ENCODE data around the gene AGMO.

Gene AGMO

DNA sequence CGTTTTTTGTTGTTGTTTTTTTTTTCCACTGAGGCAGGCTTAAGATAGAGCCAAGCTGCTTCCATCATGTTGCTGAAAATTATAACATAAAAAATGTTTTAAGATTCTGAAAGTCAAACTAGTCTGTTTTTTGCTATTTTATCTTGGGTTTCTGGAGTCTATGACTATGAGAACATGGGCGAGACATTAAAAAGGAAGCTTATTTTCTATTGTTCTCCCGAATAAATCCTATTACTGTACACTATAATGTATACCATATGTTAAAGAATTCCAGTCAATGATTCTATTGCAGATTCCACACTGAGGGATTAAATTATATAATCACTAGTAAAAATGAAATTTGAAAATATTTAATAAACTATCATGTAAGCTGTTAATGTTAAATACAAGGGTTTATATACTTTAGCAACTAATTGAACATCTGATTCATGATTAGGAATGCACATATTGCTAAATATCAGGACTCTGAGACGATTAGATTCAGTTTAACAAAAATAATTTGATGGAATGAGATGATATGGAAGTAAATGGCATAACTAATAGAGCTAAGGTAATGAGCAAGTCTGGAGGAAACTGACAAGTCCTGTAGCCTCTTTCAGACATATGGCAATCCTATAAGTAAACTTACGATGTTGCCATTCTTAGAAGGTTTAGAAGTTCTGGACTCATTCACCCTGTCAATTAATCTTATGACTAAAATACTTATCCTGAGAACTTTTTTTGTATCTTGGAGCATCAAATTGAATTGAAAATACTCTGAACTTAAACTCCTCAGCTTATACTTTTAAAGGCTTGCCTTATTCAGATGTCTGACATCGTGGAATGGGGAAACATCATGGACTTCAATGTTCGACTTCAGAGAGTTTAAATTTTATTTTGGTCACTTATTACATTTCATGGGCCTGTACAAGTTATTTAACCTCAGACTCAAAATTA, 364.5 kb downstream of the AGMO start:
- in situ Hi-C loops (cut with HindIII; ENCODE audit: low sequenced_read_pairs), result no loop called here
- TF ChIP-seq, protein P1, sequence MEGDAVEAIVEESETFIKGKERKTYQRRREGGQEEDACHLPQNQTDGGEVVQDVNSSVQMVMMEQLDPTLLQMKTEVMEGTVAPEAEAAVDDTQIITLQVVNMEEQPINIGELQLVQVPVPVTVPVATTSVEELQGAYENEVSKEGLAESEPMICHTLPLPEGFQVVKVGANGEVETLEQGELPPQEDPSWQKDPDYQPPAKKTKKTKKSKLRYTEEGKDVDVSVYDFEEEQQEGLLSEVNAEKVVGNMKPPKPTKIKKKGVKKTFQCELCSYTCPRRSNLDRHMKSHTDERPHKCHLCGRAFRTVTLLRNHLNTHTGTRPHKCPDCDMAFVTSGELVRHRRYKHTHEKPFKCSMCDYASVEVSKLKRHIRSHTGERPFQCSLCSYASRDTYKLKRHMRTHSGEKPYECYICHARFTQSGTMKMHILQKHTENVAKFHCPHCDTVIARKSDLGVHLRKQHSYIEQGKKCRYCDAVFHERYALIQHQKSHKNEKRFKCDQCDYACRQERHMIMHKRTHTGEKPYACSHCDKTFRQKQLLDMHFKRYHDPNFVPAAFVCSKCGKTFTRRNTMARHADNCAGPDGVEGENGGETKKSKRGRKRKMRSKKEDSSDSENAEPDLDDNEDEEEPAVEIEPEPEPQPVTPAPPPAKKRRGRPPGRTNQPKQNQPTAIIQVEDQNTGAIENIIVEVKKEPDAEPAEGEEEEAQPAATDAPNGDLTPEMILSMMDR (IDR thresholded peaks at IDR 0.05; ENCODE audit: low read depth, low read length), result no peak
- no peak overlapping the region for H3K4me3 ChIP-seq (ENCODE audit: low read depth, low read length)
- DNase-seq (ENCODE audit: low read depth, low spot score), result no peak

GRCh38 chr7:15178065-15178464, 383.8 kb downstream of the AGMO start:
- DNase-seq (ENCODE audit: low read depth, low spot score), result no peak
- no peak overlapping the region for H3K4me3 ChIP-seq (ENCODE audit: low read depth, low read length)
- in situ Hi-C loops (cut with HindIII; ENCODE audit: low sequenced_read_pairs), result no loop called here
- TF ChIP-seq, protein P1 (IDR thresholded peaks at IDR 0.05; ENCODE audit: low read depth, low read length), result no peak

DNA sequence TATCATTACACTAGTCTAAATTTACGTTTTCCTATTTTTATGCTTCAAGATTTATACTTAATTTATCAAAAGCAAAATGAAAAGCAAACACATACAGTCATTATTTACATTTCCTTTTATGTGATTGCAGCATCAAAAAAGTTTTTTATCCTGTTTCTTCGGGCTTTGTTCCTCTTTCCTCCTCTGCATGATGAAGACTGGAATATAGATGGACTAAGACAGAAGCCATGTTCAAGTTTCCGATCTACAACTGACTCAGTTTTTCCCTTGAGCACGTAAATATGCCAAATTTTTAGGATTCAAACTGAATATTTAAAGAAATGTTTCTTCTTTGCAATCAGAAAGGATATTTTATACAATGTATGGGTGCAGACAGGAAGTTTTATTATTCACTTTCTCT, 385.7 kb downstream of the AGMO start:
- H3K4me3 ChIP-seq (ENCODE audit: low read depth, low read length), result no peak overlapping the region
- in situ Hi-C loops (cut with HindIII; ENCODE audit: low sequenced_read_pairs), result no loop called here
- TF ChIP-seq, protein P1 (IDR thresholded peaks at IDR 0.05; ENCODE audit: low read depth, low read length), result no peak
- DNase-seq (ENCODE audit: low read depth, low spot score), result no peak

GRCh38 chr7:15175152-15175551, 386.7 kb downstream of the AGMO start:
- in situ Hi-C loops (cut with HindIII; ENCODE audit: low sequenced_read_pairs), result no loop called here
- no peak overlapping the region for H3K4me3 ChIP-seq (ENCODE audit: low read depth, low read length)
- TF ChIP-seq, protein P1 (IDR thresholded peaks at IDR 0.05; ENCODE audit: low read depth, low read length), result no peak
- DNase-seq (ENCODE audit: low read depth, low spot score), result no peak

DNA sequence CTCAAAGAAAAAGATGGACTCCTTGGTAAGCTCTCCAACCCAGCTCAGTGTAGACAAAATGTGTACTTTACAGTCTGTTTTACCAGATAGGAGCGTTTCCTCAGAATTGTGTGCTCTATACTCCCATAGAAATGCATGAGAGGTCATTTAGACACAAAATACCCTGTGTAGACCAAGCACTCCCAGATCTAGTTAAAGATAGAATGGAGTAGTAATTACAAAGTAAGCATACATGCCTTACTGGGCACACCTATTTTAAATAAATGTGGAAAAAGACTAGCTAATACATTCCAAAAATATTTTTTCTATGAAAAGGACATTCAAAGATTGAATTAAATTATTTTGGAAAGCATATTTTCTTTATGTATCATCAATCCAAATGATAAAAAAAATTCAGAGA, 387.3 kb downstream of the AGMO start:
- TF ChIP-seq, protein P1 (IDR thresholded peaks at IDR 0.05; ENCODE audit: low read depth, low read length), result no peak
- no peak for DNase-seq (ENCODE audit: low read depth, low spot score)
- in situ Hi-C loops (cut with HindIII; ENCODE audit: low sequenced_read_pairs), result no loop called here

DNA sequence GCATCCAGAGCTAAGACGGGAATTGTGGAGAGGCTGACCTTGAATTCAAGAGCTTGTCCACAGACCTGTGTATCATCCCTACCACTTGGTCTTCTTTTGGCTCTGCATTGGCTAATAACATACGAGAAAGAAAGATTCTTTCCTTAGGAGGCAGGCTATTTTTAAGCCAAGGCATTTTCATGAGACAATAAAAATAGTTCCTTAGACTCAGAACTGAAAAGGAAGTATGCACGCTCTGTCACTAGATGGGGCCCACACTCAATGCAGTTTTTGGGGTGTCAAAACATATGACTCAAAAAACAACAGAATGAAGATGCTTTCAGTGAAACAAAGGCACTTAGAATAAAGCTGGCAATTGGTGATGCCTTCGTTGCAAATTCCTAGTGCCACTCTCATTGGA, 393.3 kb downstream of the AGMO start:
- TF ChIP-seq, protein P1 (IDR thresholded peaks at IDR 0.05; ENCODE audit: low read depth, low read length), result no peak
- DNase-seq (ENCODE audit: low read depth, low spot score), result no peak
- H3K4me3 ChIP-seq (ENCODE audit: low read depth, low read length), result no peak overlapping the region

More for the DNA sequence above, 387.3 kb downstream of the AGMO start:
- no peak overlapping the region for H3K4me3 ChIP-seq (ENCODE audit: low read depth, low read length)

More for the DNA sequence above, 393.3 kb downstream of the AGMO start:
- in situ Hi-C loops (cut with HindIII; ENCODE audit: low sequenced_read_pairs), result no loop called here
